ENCODE results near the gene SYNPO2L. TPM values are rescaled to one million over a fixed set of nuclear protein-coding genes. Genes with fewer than 3 reads are reported as not detected.
"Not testable (repeated sequence)": the region's sequence is repeated elsewhere in the genome, so short reads cannot be mapped to it uniquely, and the experiment has no call there.

The SYNPO2L gene
- total RNA-seq, 2 donors from 2014 or later, result not detected

- H3K4me1 Mint-ChIP-seq (ENCODE audit: low read depth); H3K4me3 Mint-ChIP-seq; H3K27me3 Mint-ChIP-seq (ENCODE audit: low read depth); DNase-seq; H3K9me3 Mint-ChIP-seq; H3K27ac Mint-ChIP-seq; H3K36me3 Mint-ChIP-seq (ENCODE audit: insufficient read depth in 2 of 2); ATAC-seq (replicated peaks in 1 of 2): not testable (repeated sequence)
Measured at GRCh38 chr10:73663621-73664020, 7.8 kb upstream of the SYNPO2L start.

- not testable (repeated sequence) for H3K36me3 Mint-ChIP-seq (ENCODE audit: insufficient read depth in 2 of 2); H3K27ac Mint-ChIP-seq; ATAC-seq (replicated peaks in 1 of 2); H3K4me3 Mint-ChIP-seq; H3K4me1 Mint-ChIP-seq (ENCODE audit: low read depth); H3K27me3 Mint-ChIP-seq (ENCODE audit: low read depth); H3K9me3 Mint-ChIP-seq; DNase-seq
Measured at GRCh38 chr10:73662705-73663104, 6.9 kb upstream of the SYNPO2L start.

- H3K9me3 Mint-ChIP-seq, result no peaks in the 10 kb centered on the region
- no peak for ATAC-seq (replicated peaks in 1 of 2)
- H3K27me3 Mint-ChIP-seq (ENCODE audit: low read depth), result no peaks in the 10 kb centered on the region
- no peak overlapping the region for H3K27ac Mint-ChIP-seq
- H3K36me3 Mint-ChIP-seq (ENCODE audit: insufficient read depth in 2 of 2), result no peaks in the 10 kb centered on the region
- no peak for DNase-seq
- H3K4me1 Mint-ChIP-seq (ENCODE audit: low read depth), result peaks cover 12% of the 10 kb centered on the region
- H3K4me3 Mint-ChIP-seq, result no peak overlapping the region
Measured at GRCh38 chr10:73655257-73655989, 406 bp downstream of the SYNPO2L start.

- H3K36me3 Mint-ChIP-seq (ENCODE audit: insufficient read depth in 2 of 2), result no peaks in the 10 kb centered on the region
- no peak overlapping the region for H3K4me3 Mint-ChIP-seq
- H3K27ac Mint-ChIP-seq, result no peak overlapping the region
- H3K4me1 Mint-ChIP-seq (ENCODE audit: low read depth), result peaks cover 16% of the 10 kb centered on the region
- ATAC-seq (replicated peaks in 1 of 2) (no peak), DNase-seq (no peak)
- no peaks in the 10 kb centered on the region for H3K27me3 Mint-ChIP-seq (ENCODE audit: low read depth)
- H3K9me3 Mint-ChIP-seq, result no peaks in the 10 kb centered on the region
Measured at GRCh38 chr10:73653701-73654100, 2.1 kb downstream of the SYNPO2L start.

- Mint-ChIP-seq H3K9me3 (no peaks in the 10 kb centered on the region), H3K27me3 (ENCODE audit: low read depth) (no peaks in the 10 kb centered on the region), H3K4me1 (ENCODE audit: low read depth) (peaks cover 16% of the 10 kb centered on the region), H3K4me3 (no peak overlapping the region), H3K27ac (no peak overlapping the region), H3K36me3 (ENCODE audit: insufficient read depth in 2 of 2) (no peaks in the 10 kb centered on the region)
- no peak for DNase-seq
- ATAC-seq (replicated peaks in 1 of 2), result no peak
Measured at GRCh38 chr10:73653195-73653594, 2.6 kb downstream of the SYNPO2L start.

- H3K27me3 Mint-ChIP-seq (ENCODE audit: low read depth), result no peaks in the 10 kb centered on the region
- ATAC-seq (replicated peaks in 1 of 2), result peak; percentile 68 to 72
- H3K4me1 Mint-ChIP-seq (ENCODE audit: low read depth), result peaks cover 14% of the 10 kb centered on the region
Measured at GRCh38 chr10:73650537-73651331, 5.1 kb downstream of the SYNPO2L start.

GRCh38 chr10:73649876-73650536 is 5.8 kb downstream of the SYNPO2L start:
- no peak for DNase-seq
- Mint-ChIP-seq H3K27me3 (ENCODE audit: low read depth) (no peaks in the 10 kb centered on the region), H3K4me3 (no peak overlapping the region), H3K4me1 (ENCODE audit: low read depth) (peaks cover 13% of the 10 kb centered on the region), H3K36me3 (ENCODE audit: insufficient read depth in 2 of 2) (no peaks in the 10 kb centered on the region), H3K27ac (no peak overlapping the region), H3K9me3 (no peaks in the 10 kb centered on the region)
- ATAC-seq (replicated peaks in 1 of 2), result no peak

More at GRCh38 chr10:73650537-73651331, 5.1 kb downstream of the SYNPO2L start:
- DNase-seq, result no peak
- no peaks in the 10 kb centered on the region for H3K36me3 Mint-ChIP-seq (ENCODE audit: insufficient read depth in 2 of 2)
- no peaks in the 10 kb centered on the region for H3K9me3 Mint-ChIP-seq
- no peak overlapping the region for H3K27ac Mint-ChIP-seq
- H3K4me3 Mint-ChIP-seq, result no peak overlapping the region

GRCh38 chr10:73648975-73649829 is 6.6 kb downstream of the SYNPO2L start:
- no peaks in the 10 kb centered on the region for H3K9me3 Mint-ChIP-seq
- H3K27ac Mint-ChIP-seq, result no peak overlapping the region
- no peak for ATAC-seq (replicated peaks in 1 of 2)
- peaks cover 21% of the 10 kb centered on the region for H3K4me1 Mint-ChIP-seq (ENCODE audit: low read depth)
- H3K27me3 Mint-ChIP-seq (ENCODE audit: low read depth), result no peaks in the 10 kb centered on the region
- peak overlapping the region in 1 of 2 donors; percentile 20 for H3K4me3 Mint-ChIP-seq
- no peaks in the 10 kb centered on the region for H3K36me3 Mint-ChIP-seq (ENCODE audit: insufficient read depth in 2 of 2)
- no peak for DNase-seq

- peak in 1 of 2 donors; percentile 9 for DNase-seq
- no peak overlapping the region for H3K27ac Mint-ChIP-seq
Measured at GRCh38 chr10:73647875-73648651, 7.8 kb downstream of the SYNPO2L start.

GRCh38 chr10:73647211-73647874 is 8.5 kb downstream of the SYNPO2L start:
- no peaks in the 10 kb centered on the region for H3K9me3 Mint-ChIP-seq
- peaks cover 25% of the 10 kb centered on the region for H3K4me1 Mint-ChIP-seq (ENCODE audit: low read depth)
- H3K27me3 Mint-ChIP-seq (ENCODE audit: low read depth), result no peaks in the 10 kb centered on the region
- DNase-seq (peak in 1 of 2 donors; percentile 31), ATAC-seq (replicated peaks in 1 of 2) (peak; percentile 23 to 40)
- no peak overlapping the region for H3K27ac Mint-ChIP-seq
- no peaks in the 10 kb centered on the region for H3K36me3 Mint-ChIP-seq (ENCODE audit: insufficient read depth in 2 of 2)
- peak overlapping the region; percentile 78 for H3K4me3 Mint-ChIP-seq

More at GRCh38 chr10:73647875-73648651, 7.8 kb downstream of the SYNPO2L start:
- no peaks in the 10 kb centered on the region for H3K36me3 Mint-ChIP-seq (ENCODE audit: insufficient read depth in 2 of 2)
- H3K4me3 Mint-ChIP-seq, result peak overlapping the region; percentile 78
- peak; percentile 5 to 17 for ATAC-seq (replicated peaks in 1 of 2)
- H3K9me3 Mint-ChIP-seq, result no peaks in the 10 kb centered on the region
- H3K27me3 Mint-ChIP-seq (ENCODE audit: low read depth), result no peaks in the 10 kb centered on the region
- peaks cover 25% of the 10 kb centered on the region for H3K4me1 Mint-ChIP-seq (ENCODE audit: low read depth)

- Mint-ChIP-seq H3K36me3 (ENCODE audit: insufficient read depth in 2 of 2) (no peaks in the 10 kb centered on the region), H3K4me1 (ENCODE audit: low read depth) (peaks cover 25% of the 10 kb centered on the region), H3K27ac (no peak overlapping the region), H3K9me3 (no peaks in the 10 kb centered on the region), H3K27me3 (ENCODE audit: low read depth) (no peaks in the 10 kb centered on the region), H3K4me3 (peak overlapping the region in 1 of 2 donors; percentile 62)
- DNase-seq (no peak), ATAC-seq (replicated peaks in 1 of 2) (no peak)
Measured at GRCh38 chr10:73646598-73647041, 9.2 kb downstream of the SYNPO2L start.

Measured in activated T-cell treated with anti-CD3 and anti-CD28 coated beads, Interleukin-2, amount 50 U/mL, for 72 hours (primary cell).